ENCODE results near the gene SMARCAL1.

SMARCAL1 gene

DNA sequence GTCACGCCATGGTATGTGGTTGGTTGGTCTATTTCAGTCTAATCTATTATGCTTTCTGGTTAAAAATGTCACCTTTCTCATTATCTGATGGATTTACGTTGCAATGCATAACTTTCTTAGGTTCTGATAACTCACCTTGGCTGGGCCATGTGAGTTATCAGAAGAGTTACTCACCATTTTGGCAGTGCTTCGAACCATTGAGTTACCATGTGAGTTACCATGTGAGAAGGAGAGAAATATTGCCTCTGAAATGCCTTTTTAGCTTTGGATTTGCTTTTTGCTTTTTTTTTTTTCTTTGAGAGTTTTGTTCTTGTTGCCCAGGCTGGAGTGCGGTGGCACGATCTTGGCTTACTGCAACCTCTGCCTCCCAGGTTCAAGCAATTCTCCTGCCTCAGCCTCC lies 1.6 kb downstream of the SMARCAL1 start:
- H3K4me3 ChIP-seq (ENCODE audit: low read depth, low read length): no peak overlapping the region
- H3K9me3 ChIP-seq (ENCODE audit: control insufficient read depth, insufficient read depth, low read depth, low read length): no peaks in the 10 kb centered on the region
- ChIA-PET POLR2A (interaction anchor here (0.6 kb wide), 1 partner anchor 1329 kb away, joined by 5 read pairs; no protein-coding TSS in a partner anchor), CTCF (interaction anchor here (2.6 kb wide), 1 partner anchor 9 kb away, joined by 11 read pairs; no protein-coding TSS in a partner anchor)
- TF ChIP-seq ZNF521 (tag by site-specific recombination; IDR thresholded peaks at IDR 0.05) (no peak), ZNF132 (tag by site-specific recombination; IDR thresholded peaks at IDR 0.05; ENCODE audit: borderline replicate concordance) (no peak), YY2 (tag by site-specific recombination; IDR thresholded peaks at IDR 0.05) (no peak), ZNF501 (tag by site-specific recombination; IDR thresholded peaks at IDR 0.05) (no peak), ATF2 (tag by site-specific recombination; IDR thresholded peaks at IDR 0.05; ENCODE audit: low read depth) (no peak), PRDM6 (tag by site-specific recombination; IDR thresholded peaks at IDR 0.05) (no peak)
- TF ChIP-seq, protein P1, sequence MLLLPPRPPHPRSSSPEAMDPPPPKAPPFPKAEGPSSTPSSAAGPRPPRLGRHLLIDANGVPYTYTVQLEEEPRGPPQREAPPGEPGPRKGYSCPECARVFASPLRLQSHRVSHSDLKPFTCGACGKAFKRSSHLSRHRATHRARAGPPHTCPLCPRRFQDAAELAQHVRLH (tag by site-specific recombination; IDR thresholded peaks at IDR 0.05): no peak
- H3K27ac ChIP-seq (ENCODE audit: extremely low read depth, low read depth, low read length): no peak overlapping the region
- peaks cover 4 to 42% of the 10 kb centered on the region in 2 experiments; a peak in 2 of 3 replicates for H3K36me3 ChIP-seq (ENCODE audit: control insufficient read depth in 2 of 2, insufficient read depth in 1 of 2, low read length in 2 of 2)
- H3K4me1 ChIP-seq (ENCODE audit: control insufficient read depth, insufficient read depth, low read length): no peaks in the 10 kb centered on the region

DNA sequence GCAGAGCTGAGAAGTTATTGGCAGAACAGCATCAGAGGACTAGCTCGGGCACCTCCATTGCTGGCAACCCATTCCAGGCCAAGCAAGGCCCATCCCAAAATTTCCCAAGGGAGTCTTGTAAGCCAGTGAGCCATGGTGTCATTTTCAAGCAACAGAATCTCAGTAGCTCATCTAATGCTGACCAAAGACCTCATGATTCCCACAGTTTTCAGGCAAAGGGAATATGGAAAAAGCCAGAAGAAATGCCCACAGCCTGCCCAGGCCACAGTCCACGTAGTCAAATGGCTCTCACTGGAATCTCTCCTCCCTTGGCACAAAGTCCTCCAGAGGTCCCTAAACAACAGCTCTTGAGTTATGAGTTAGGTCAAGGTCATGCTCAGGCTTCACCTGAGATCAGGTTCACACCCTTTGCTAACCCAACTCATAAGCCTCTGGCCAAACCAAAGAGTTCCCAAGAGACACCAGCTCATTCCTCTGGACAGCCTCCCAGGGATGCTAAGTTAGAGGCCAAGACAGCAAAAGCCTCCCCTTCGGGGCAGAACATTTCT lies 2.6 kb downstream of the SMARCAL1 start:
- H3K4me3 ChIP-seq (ENCODE audit: low read depth, low read length): no peak overlapping the region
- POLR2A ChIA-PET: interaction anchor here (0.6 to 1.0 kb wide), 8 partner anchors 18 to 198 kb away, joined by 3 to 5 read pairs (median 3); partner anchors contain the start of genes MARCHF4 and RPL37A
- no peaks in the 10 kb centered on the region for H3K9me3 ChIP-seq (ENCODE audit: control insufficient read depth, insufficient read depth, low read depth, low read length)
- H3K27ac ChIP-seq (ENCODE audit: extremely low read depth, low read depth, low read length): no peak overlapping the region
- H3K36me3 ChIP-seq (ENCODE audit: control insufficient read depth in 2 of 2, insufficient read depth in 1 of 2, low read length in 2 of 2): peaks cover 8 to 51% of the 10 kb centered on the region in 2 experiments; a peak in 2 of 3 replicates
- CTCF ChIA-PET: interaction anchor here (2.6 kb wide), 1 partner anchor 10 kb away, joined by 11 read pairs; no protein-coding TSS in a partner anchor
- TF ChIP-seq ZSCAN23 (tag by site-specific recombination; IDR thresholded peaks at IDR 0.05) (no peak), ZNF514 (tag by site-specific recombination; IDR thresholded peaks at IDR 0.05) (no peak), ZIC2 (tag by site-specific recombination; IDR thresholded peaks at IDR 0.05) (no peak), ZNF626 (tag by site-specific recombination; IDR thresholded peaks at IDR 0.05) (no peak), ZNF561 (tag by site-specific recombination; IDR thresholded peaks at IDR 0.05; ENCODE audit: borderline replicate concordance) (no peak), KLF8 (tag by site-specific recombination; IDR thresholded peaks at IDR 0.05) (no peak), KLF1 (tag by site-specific recombination; IDR thresholded peaks at IDR 0.05) (no peak), PRDM6 (tag by site-specific recombination; IDR thresholded peaks at IDR 0.05) (no peak), ZNF214 (tag by site-specific recombination; IDR thresholded peaks at IDR 0.05; ENCODE audit: borderline replicate concordance) (no peak), ZNF202 (tag by site-specific recombination; IDR thresholded peaks at IDR 0.05; ENCODE audit: borderline replicate concordance) (no peak), ZFP37 (tag by site-specific recombination; IDR thresholded peaks at IDR 0.05) (no peak), ZNF600 (tag by site-specific recombination; IDR thresholded peaks at IDR 0.05) (no peak), KLF10 (tag by site-specific recombination; IDR thresholded peaks at IDR 0.05) (no peak)
- TF ChIP-seq, protein P2, sequence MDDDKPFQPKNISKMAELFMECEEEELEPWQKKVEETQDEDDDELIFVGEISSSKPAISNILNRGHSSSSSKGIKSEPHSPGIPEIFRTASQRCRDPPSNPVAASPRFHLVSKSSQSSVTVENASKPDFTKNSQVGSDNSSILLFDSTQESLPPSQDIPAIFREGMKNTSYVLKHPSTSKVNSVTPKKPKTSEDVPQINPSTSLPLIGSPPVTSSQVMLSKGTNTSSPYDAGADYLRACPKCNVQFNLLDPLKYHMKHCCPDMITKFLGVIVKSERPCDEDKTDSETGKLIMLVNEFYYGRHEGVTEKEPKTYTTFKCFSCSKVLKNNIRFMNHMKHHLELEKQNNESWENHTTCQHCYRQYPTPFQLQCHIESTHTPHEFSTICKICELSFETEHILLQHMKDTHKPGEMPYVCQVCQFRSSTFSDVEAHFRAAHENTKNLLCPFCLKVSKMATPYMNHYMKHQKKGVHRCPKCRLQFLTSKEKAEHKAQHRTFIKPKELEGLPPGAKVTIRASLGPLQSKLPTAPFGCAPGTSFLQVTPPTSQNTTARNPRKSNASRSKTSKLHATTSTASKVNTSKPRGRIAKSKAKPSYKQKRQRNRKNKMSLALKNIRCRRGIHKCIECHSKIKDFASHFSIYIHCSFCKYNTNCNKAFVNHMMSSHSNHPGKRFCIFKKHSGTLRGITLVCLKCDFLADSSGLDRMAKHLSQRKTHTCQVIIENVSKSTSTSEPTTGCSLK (tag by site-specific recombination; IDR thresholded peaks at IDR 0.05): no peak
- H3K4me1 ChIP-seq (ENCODE audit: control insufficient read depth, insufficient read depth, low read length): no peaks in the 10 kb centered on the region

Measured in HEK293 (cell line).